ENCODE results near the gene RAB3IP.

DNA sequence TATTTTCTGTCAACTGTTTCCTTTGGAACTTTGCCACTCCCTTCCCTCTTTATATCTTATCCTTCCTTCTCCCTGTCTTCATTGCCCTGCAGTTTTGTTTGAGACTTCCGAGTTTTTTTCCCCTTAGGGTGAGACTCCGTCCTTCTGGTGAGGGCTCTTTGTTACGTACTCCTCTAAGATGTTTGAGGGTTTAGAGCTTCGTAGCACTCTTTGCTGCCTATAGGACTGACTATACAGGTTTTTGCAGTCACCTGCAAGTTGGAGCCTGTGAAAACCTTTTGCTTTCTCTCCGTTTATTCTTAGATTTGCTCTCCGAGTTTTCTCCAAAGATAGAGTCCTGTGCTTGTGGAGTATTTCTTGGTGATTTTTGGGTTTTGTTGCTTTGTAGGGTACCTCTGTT is 44.7 kb downstream of the RAB3IP start:
- TF ChIP-seq, protein P1, sequence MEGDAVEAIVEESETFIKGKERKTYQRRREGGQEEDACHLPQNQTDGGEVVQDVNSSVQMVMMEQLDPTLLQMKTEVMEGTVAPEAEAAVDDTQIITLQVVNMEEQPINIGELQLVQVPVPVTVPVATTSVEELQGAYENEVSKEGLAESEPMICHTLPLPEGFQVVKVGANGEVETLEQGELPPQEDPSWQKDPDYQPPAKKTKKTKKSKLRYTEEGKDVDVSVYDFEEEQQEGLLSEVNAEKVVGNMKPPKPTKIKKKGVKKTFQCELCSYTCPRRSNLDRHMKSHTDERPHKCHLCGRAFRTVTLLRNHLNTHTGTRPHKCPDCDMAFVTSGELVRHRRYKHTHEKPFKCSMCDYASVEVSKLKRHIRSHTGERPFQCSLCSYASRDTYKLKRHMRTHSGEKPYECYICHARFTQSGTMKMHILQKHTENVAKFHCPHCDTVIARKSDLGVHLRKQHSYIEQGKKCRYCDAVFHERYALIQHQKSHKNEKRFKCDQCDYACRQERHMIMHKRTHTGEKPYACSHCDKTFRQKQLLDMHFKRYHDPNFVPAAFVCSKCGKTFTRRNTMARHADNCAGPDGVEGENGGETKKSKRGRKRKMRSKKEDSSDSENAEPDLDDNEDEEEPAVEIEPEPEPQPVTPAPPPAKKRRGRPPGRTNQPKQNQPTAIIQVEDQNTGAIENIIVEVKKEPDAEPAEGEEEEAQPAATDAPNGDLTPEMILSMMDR (IDR thresholded peaks at IDR 0.05): no peak
- TF ChIP-seq POLR2A (IDR thresholded peaks at IDR 0.05) (no peak), POLR2AphosphoS5 (IDR thresholded peaks at IDR 0.05) (no peak)

Measured in breast epithelium (tissue), 3 donors.